Activated CD4-positive, alpha-beta T cell treated with anti-CD3 and anti-CD28 coated beads, Interleukin-2, Interleukin-6, amounts not matched to agents 100 ng/mL and 50 ng/mL, durations not matched to agents 16 hours and 8 hours (primary cell): ENCODE measurements around the gene ANKRD55.
"Not testable (repeated sequence)": the region's sequence is repeated elsewhere in the genome, so short reads cannot be mapped to it uniquely, and the experiment has no call there.

Source experiments
- DNase-seq: peaks from one replicate; pipeline ENCODE4 v3.0.0-alpha.2; 2020

Gene ANKRD55

GRCh38 chr5:56142614-56143372, 90.3 kb downstream of the ANKRD55 start:
- no peak for DNase-seq

DNA sequence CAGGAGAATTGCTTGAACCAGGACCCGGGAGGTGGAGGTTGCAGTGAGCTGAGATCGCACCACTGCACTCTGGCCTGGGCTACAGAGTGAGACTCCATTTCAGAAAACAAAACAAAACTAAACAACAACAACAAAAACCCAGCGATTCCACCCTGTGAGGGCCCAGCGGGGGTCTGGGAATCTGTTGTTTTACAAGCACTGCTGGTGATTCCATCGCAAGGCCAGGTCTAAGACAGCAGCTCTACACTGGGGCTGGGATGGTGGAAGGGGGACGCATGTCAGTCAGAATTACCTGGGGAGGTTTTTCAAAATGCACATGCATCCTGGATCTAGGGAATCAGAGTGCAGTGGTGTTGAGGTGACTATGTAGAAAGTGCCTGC, 90.9 kb downstream of the ANKRD55 start:
- DNase-seq = no peak

DNA sequence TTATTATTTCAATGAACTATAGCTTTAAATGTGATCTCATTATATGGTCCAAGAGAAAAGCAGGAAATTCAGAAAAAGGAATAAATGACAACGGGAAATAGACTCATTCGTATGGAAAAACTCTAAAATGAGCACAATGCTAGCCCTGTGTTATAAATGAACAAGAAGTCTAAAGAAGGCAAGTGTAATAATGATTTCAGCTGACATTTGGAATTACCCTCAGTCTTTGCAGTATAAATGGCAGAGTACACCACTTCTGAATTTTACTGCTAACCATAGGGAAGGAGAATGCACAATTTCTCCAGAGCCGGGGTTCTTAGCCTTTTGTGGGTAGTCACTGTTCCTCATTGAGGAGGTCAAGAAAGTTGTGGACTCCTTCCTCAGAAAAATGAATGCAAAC, 93.1 kb downstream of the ANKRD55 start:
- DNase-seq = no peak

DNA sequence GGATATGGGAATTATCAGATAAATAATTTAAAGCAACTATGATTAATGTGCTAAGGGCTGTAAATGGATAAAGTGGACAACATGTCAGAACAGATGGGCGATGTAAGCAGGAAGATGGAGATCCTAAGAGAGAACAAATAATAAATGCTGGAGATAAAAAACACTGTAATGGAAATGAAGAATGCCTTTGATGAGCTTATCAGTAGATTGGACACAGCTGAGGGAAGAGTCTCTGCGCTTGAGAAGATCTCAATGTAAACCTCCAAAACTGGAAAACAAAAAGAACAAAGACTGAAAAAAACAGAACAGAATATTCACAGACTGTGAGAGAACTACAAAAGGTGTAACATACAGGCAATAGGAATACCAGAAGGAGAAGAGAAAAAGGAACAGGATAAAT, 102.5 kb downstream of the ANKRD55 start:
- no peak for DNase-seq

GRCh38 chr5:56129288-56129687, 103.8 kb downstream of the ANKRD55 start:
- DNase-seq = peak; percentile 23

- peak; percentile 60 for DNase-seq
These were observed 105.0 kb downstream of the ANKRD55 start for GRCh38 chr5:56128113-56128512.

DNA sequence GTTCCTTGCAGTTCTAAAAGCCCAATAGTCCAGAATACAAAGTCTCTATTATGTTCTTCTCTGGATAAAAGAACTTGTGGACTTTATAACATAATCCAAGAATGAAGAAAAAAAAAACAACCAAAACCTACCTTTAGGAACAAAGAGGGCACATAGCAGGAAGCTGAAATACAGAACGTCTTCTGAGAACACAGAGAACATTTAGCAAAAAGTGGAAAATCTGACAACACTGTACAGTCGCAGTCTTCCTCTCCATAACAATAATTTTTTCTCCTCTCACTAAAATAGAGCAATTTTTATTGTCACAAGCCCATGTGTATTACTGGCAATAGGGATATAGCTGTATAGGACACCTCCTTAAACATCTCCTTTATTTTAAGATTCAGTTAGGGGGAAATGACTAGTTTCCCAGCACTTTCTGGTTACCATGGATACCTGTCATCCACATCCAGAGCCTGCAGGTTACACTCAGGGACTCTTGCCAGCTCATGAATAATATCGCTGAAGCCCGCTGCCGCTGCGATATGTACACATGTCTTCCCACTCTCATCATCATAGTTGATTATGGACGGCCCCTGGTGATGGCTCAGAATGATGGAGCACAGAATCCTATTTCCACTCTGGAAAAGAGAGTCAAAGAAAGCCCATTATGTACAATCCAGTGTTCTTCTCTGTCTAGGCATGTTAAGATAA, 106.5 kb downstream of the ANKRD55 start:
- DNase-seq = peak; percentile 13

GRCh38 chr5:56123531-56124243, 109.4 kb downstream of the ANKRD55 start:
- no peak for DNase-seq

DNA sequence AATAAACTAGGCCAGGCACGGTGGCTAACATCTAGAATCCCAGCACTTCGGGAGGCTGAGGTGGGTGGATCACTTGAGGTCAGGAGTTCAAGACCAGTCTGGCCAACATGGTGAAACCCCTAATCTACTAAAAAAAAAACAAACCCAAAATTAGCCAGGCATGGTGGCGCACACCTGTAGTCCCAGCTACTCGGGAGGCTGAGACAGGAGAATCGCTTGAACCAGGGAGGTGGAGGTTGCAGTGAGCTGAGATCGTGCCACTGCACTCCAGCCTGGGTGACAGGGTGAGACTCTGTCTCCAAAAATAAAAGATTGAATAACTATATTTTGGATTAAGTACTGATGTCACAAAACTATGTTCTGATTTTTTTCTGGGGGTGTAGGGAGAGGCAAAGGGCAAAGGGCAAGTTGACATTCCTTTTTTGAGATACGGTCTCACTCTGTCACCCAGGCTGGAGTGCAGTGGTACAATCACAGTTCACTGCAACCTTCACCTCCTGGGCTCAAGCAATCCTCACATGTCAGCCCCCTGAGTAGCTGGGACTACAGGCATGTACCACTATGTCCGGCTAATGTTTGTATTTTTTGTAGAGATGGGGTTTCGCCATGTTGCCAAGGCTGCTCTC, 110.7 kb downstream of the ANKRD55 start:
- DNase-seq = not testable (repeated sequence)

GRCh38 chr5:56119050-56119449, 114.1 kb downstream of the ANKRD55 start:
- DNase-seq = no peak

GRCh38 chr5:56116599-56117141, 116.5 kb downstream of the ANKRD55 start:
- peak; percentile 26 for DNase-seq

DNA sequence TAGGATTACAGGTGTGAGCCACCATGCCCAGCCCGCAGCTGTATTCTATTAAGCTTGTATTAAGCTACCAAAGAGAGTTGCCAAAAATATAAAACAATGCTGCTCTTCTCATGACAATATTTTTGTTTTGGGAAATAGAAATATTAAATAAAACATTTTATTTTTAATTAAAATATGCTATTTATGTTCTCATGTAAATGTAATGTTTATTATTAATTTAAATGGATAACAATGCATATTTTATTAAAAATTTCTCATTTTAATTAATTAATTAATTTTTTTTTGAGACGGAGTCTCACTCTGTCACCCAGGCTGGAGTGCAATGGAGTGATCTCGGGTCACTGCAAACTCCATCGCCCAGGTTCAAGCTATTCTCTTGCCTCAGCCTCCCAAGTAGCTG, 117.5 kb downstream of the ANKRD55 start:
- DNase-seq = no peak

GRCh38 chr5:56112526-56113121, 120.5 kb downstream of the ANKRD55 start:
- no peak for DNase-seq

DNA sequence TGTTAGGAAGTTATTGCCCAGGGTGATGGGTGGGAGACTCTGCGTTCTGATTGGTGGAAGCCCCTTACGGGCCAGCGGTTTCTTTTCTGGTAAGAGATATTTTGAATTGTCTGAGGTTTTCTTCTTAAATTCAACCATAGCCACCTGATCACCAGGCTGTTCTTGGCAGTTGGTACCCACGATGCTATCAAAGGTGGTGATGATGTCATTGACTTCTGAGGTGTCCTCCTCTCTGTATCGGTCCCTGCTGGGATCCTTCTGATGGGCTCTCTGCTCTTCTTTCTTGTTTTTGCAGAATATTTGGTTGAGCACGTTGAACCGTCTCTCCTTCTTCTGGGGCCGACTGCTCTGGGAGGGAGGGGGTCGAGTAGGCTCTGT, 121.7 kb downstream of the ANKRD55 start:
- no peak for DNase-seq

GRCh38 chr5:56110646-56111403, 122.3 kb downstream of the ANKRD55 start:
- no peak for DNase-seq

- DNase-seq = no peak
These were observed 124.9 kb downstream of the ANKRD55 start for GRCh38 chr5:56108246-56108645.

DNA sequence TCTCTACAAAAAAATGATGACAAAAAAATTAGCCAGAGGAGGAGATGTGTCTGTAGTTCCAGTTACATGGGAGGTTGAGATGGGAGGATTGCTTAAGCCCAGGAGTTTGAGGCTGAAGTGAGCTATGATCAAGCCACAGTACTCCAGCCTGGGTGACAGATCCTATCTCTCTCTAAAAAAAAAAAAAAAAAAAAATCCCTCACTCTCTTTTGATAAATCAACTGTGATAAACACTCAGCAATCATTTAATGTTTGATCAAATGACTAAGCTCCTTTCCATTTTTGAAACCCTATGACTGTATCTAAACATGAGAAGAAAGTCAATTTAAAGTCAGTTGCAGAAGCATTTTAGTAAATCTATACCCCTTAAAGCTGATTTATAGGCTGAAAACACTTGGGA, 126.3 kb downstream of the ANKRD55 start:
- no peak for DNase-seq

- no peak for DNase-seq
These were observed 127.4 kb downstream of the ANKRD55 start for GRCh38 chr5:56105511-56106291.

- DNase-seq = no peak
These were observed 130.2 kb downstream of the ANKRD55 start for GRCh38 chr5:56102889-56103288.

DNA sequence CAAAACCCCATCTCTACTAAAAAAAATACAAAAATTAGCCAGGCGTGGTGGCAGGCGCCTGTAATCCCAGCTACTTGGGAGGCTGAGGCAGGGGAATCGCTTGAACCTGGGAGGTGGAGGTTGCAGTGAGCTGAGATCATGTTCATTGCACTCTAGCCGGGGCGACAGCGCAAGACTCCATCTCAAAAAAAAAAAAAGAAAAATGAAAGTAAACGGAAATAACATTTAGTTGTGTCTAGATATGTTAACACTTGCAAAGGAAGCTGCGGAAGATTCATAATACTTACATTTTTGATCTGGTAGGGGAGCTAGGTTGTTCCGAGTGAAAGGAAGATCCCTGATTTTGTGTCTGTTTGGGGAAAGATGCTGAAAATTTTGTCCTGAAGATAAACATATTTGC, 130.9 kb downstream of the ANKRD55 start:
- DNase-seq = not testable (repeated sequence)

GRCh38 chr5:56101180-56101579, 131.9 kb downstream of the ANKRD55 start:
- no peak for DNase-seq
